Middle frontal gyrus (tissue), 1 donor: ENCODE data around the gene GRB10.
"Not testable (repeated sequence)": the region's sequence is repeated elsewhere in the genome, so short reads cannot be mapped to it uniquely, and the experiment has no call there.

Source experiments
- DNase-seq: peaks from one replicate; pipeline ENCODE4 v3.0.0-alpha.2; 2015; ENCODE audit warnings: low spot score; ENCODE audit errors: extremely low spot score

The GRB10 gene

GRCh38 chr7:50556247-50556991 is 226.3 kb downstream of the GRB10 start:
- DNase-seq, result no peak

- DNase-seq, result no peak
Observed at GRCh38 chr7:50555594-50556140, 227.0 kb downstream of the GRB10 start.

GRCh38 chr7:50554431-50555322 is 228.0 kb downstream of the GRB10 start:
- DNase-seq, result no peak

GRCh38 chr7:50553973-50554372 is 228.7 kb downstream of the GRB10 start:
- no peak for DNase-seq

- DNase-seq, result no peak
Observed at GRCh38 chr7:50552921-50553320, 229.8 kb downstream of the GRB10 start.

- DNase-seq, result no peak
Observed at GRCh38 chr7:50552139-50552538, 230.6 kb downstream of the GRB10 start.

- DNase-seq, result not testable (repeated sequence)
Observed at GRCh38 chr7:50545613-50546012, 237.1 kb downstream of the GRB10 start.

- DNase-seq, result no peak
Observed at GRCh38 chr7:50544992-50545391, 237.7 kb downstream of the GRB10 start.

GRCh38 chr7:50543776-50544442 is 238.8 kb downstream of the GRB10 start:
- no peak for DNase-seq

GRCh38 chr7:50542132-50542531 is 240.6 kb downstream of the GRB10 start:
- DNase-seq, result no peak

GRCh38 chr7:50540785-50541579 is 241.7 kb downstream of the GRB10 start:
- DNase-seq, result no peak
